Liver (tissue), 9 donors: ENCODE measurements around the gene P3H2. TPM values are rescaled to one million over a fixed set of nuclear protein-coding genes. Genes with fewer than 3 reads are reported as not detected.

Experiments
- DNase-seq: peaks from one replicate; pipeline ENCODE4 v3.0.0-alpha.2; 2017; ENCODE audit warnings: low spot score
- H3K27ac ChIP-seq, 2 donors: one replicate each; pipeline ENCODE4 v1.7.0; 2013; ENCODE audit warnings: inconsistent platforms in 2 of 2, low read length in 2 of 2, control low read depth in 1 of 2, low read depth in 1 of 2, mild to moderate bottlenecking in 1 of 2
- H3K27me3 ChIP-seq, 4 donors: one replicate each; pipeline versions ENCODE4 v1.6.1 to v1.7.0; 2013; ENCODE audit warnings: low read length in 3 of 4, inconsistent platforms in 1 of 4, mild to moderate bottlenecking in 1 of 4, moderate library complexity in 1 of 4; ENCODE audit not compliant: control insufficient read depth in 4 of 4, insufficient read depth in 4 of 4
- H3K36me3 ChIP-seq, 4 donors: one replicate each; pipeline versions ENCODE4 v1.6.1 to v1.7.0; 2013; ENCODE audit warnings: low read length in 3 of 4, mild to moderate bottlenecking in 3 of 4, low read depth in 1 of 4, moderate library complexity in 1 of 4; ENCODE audit not compliant: control insufficient read depth in 4 of 4, insufficient read depth in 3 of 4
- H3K4me1 ChIP-seq, 4 donors: one replicate each; pipeline versions ENCODE4 v1.6.1 to v1.7.0; 2013; ENCODE audit warnings: low read length in 3 of 4, mild to moderate bottlenecking in 3 of 4, moderate library complexity in 1 of 4; ENCODE audit not compliant: control insufficient read depth in 4 of 4, insufficient read depth in 4 of 4
- H3K4me3 ChIP-seq, 3 donors: one replicate each; pipeline versions ENCODE4 v1.6.1 to v1.7.0; 2013; ENCODE audit warnings: low read length in 3 of 3, control low read depth in 1 of 3, low read depth in 1 of 3, mild to moderate bottlenecking in 1 of 3
- H3K9ac ChIP-seq, 2 donors: one replicate each; pipeline ENCODE4 v1.7.0; 2013; ENCODE audit warnings: low read length in 2 of 2, mild to moderate bottlenecking in 2 of 2, moderate library complexity in 2 of 2, control low read depth in 1 of 2, low read depth in 1 of 2
- H3K9me3 ChIP-seq, 4 donors: one replicate each; pipeline versions ENCODE4 v1.6.1 to v1.7.0; 2013; ENCODE audit warnings: low read length in 3 of 4; ENCODE audit not compliant: control insufficient read depth in 4 of 4
- ATF3 ChIP-seq: IDR thresholded peaks from 2 replicates; pipeline ENCODE4 v1.6.1; 2016; ENCODE audit warnings: antibody characterized with exemption
- EGR1 ChIP-seq, 2 donors: IDR thresholded peaks; 2 replicates each; pipeline ENCODE4 v1.6.1; 2016 to 2018; ENCODE audit warnings: antibody characterized with exemption in 2 of 2, low read depth in 2 of 2
- FOXA1 ChIP-seq: IDR thresholded peaks from 2 replicates; pipeline ENCODE4 v1.6.1; 2016; ENCODE audit warnings: antibody characterized with exemption
- FOXA2 ChIP-seq: IDR thresholded peaks from 2 replicates; pipeline ENCODE4 v1.6.1; 2016; ENCODE audit warnings: antibody characterized with exemption
- HNF4A ChIP-seq, 2 donors: conservative IDR thresholded peaks; 2 replicates each; pipeline ENCODE4 v1.6.1; 2016; ENCODE audit warnings: antibody characterized with exemption in 2 of 2, mild to moderate bottlenecking in 2 of 2
- JUND ChIP-seq, 2 donors: IDR thresholded peaks; 2 replicates each; pipeline ENCODE4 v1.6.1; 2016; ENCODE audit warnings: antibody characterized with exemption in 2 of 2
- MAX ChIP-seq: IDR thresholded peaks from 2 replicates; pipeline ENCODE4 v1.6.1; 2016; ENCODE audit warnings: antibody characterized with exemption
- NR2F2 ChIP-seq: IDR thresholded peaks from 2 replicates; pipeline ENCODE4 v1.6.1; 2016; ENCODE audit warnings: antibody characterized with exemption
- RAD21 ChIP-seq, 2 donors: IDR thresholded peaks; 2 replicates each; pipeline ENCODE4 v1.6.1; 2016; ENCODE audit warnings: antibody characterized with exemption in 2 of 2, mild to moderate bottlenecking in 2 of 2
- TAF1 ChIP-seq: conservative IDR thresholded peaks from 2 replicates; pipeline ENCODE4 v1.6.1; 2016; ENCODE audit warnings: antibody characterized with exemption, mild to moderate bottlenecking
- YY1 ChIP-seq: IDR thresholded peaks from 2 replicates; pipeline ENCODE4 v1.6.1; 2016; ENCODE audit warnings: antibody characterized with exemption, mild to moderate bottlenecking
- WGBS: extraction: QIAGEN DNeasy Blood & Tissue Kit; methylation state at CpG from one replicate; pipeline ENCODE4 v1.1.7; 2013; 5-methylcytosine and 5-hydroxymethylcytosine counted together
- polyA plus RNA-seq, 2 donors: library from polyadenylated mRNA; stranded (reverse) in 1 of 2; unstranded in 1 of 2; fragments of 200-250 nt in 1 of 2; fragments of >200 nt in 1 of 2; fragmentation: Nextera tagmentation in 1 of 2; extraction: Ambion mirVana in 1 of 2; gene quantifications; one replicate each; pipeline versions ENCODE4 v1.2.1 to v1.2.3, GENCODE V29; 2013 to 2015
- total RNA-seq, 2 donors: library from RNA; depleted of rRNA; stranded (reverse); fragments of >200 nt; gene quantifications; one replicate each; pipeline ENCODE4 v1.2.3, GENCODE V29; 2014
- TF ChIP-seq, protein P1 (sequence below): IDR thresholded peaks from 2 replicates; pipeline ENCODE4 v1.6.1; 2016; ENCODE audit warnings: antibody characterized with exemption, mild to moderate bottlenecking
- TF ChIP-seq, protein P2 (sequence below): IDR thresholded peaks from 2 replicates; pipeline ENCODE4 v1.6.1; 2016; ENCODE audit warnings: antibody characterized with exemption
- donor health status: healthy.
- donor health status: healthy.
- donor health status: healthy.
- donor health status: healthy.
- donor health status: healthy.

The P3H2 gene
- total and polyA plus RNA-seq, 4 donors: 1.9 to 6.9 (median 4.1) TPM

DNA sequence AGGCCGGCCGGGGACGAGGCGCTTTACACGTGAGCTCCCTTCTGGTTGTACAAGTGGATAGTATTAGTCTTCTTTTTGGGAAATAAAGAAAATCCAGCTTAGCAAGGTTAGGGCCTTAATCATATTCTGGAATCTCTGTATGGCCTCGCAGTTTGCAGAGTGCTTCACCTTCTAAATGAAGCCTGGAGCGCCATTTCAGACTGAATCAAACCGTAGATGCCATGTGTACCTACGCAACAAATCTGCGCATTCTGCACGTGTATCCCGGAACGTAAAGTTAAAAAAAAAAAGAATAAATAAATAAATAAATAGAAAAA, 322 bp upstream of the P3H2 start:
- Histone ChIP-seq H3K9me3 (no peaks in the 10 kb centered on the region), H3K27me3 (peaks cover 0 to 12% (median 0%) of the 10 kb centered on the region in 4 donors), H3K9ac (no peak overlapping the region), H3K4me1 (peaks cover 5 to 15% (median 10%) of the 10 kb centered on the region in 4 donors), H3K36me3 (no peaks in the 10 kb centered on the region), H3K27ac (no peak overlapping the region), H3K4me3 (peak overlapping the region in 1 of 3 donors; percentile 78)
- TF ChIP-seq FOXA1: no peak
- no peak for TF ChIP-seq TAF1
- no peak for TF ChIP-seq JUND (IDR thresholded peaks at IDR 0.05)
- no peak for TF ChIP-seq YY1
- TF ChIP-seq ATF3: no peak
- TF ChIP-seq, protein P1, sequence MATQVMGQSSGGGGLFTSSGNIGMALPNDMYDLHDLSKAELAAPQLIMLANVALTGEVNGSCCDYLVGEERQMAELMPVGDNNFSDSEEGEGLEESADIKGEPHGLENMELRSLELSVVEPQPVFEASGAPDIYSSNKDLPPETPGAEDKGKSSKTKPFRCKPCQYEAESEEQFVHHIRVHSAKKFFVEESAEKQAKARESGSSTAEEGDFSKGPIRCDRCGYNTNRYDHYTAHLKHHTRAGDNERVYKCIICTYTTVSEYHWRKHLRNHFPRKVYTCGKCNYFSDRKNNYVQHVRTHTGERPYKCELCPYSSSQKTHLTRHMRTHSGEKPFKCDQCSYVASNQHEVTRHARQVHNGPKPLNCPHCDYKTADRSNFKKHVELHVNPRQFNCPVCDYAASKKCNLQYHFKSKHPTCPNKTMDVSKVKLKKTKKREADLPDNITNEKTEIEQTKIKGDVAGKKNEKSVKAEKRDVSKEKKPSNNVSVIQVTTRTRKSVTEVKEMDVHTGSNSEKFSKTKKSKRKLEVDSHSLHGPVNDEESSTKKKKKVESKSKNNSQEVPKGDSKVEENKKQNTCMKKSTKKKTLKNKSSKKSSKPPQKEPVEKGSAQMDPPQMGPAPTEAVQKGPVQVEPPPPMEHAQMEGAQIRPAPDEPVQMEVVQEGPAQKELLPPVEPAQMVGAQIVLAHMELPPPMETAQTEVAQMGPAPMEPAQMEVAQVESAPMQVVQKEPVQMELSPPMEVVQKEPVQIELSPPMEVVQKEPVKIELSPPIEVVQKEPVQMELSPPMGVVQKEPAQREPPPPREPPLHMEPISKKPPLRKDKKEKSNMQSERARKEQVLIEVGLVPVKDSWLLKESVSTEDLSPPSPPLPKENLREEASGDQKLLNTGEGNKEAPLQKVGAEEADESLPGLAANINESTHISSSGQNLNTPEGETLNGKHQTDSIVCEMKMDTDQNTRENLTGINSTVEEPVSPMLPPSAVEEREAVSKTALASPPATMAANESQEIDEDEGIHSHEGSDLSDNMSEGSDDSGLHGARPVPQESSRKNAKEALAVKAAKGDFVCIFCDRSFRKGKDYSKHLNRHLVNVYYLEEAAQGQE: no peak
- TF ChIP-seq RAD21 (IDR thresholded peaks at IDR 0.05): no peak
- TF ChIP-seq HNF4A (conservative IDR thresholded peaks at IDR 0.05): no peak
- WGBS: 32% methylated on average over 13 of the region's 13 CpGs
- DNase-seq: no peak

DNA sequence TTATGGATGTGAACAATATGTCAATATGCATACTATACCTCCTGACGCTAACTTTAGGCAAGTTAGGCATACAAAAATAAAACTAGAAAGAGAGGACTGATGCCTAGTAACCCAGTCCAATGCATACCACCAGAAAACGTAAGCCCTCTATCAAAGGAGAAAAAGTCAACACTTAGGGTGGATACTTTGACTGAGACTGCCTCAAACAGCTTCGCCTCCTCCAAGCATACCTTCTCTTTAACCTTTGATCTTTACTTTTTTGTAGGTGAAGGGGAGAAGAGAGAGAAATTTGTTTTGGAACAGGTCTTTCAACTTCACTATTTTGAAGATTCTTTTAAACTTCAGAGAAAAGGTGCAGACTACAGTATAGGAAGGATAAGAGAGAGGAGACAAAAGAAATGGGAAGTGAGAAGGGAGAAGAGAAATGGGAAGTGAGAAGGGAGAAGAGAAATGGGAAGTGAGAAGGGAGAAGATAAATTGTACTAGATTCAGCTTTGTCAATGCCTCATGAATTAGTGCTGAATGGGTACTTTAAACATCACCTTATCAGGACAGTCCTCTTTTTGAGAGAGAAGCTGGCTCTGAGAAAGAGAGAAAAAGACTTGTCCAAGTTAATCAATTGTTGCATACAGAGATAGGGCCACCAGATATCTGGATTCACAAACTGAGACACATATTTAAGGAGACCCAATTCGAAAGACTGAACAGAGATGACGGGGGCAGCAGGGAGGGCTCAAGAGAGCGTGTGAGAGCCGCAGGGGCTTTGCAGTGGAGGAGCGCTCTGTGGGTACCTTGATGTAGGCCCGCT, 1.0 kb downstream of the P3H2 start:
- peaks cover 5 to 15% (median 10%) of the 10 kb centered on the region in 4 donors for H3K4me1 ChIP-seq
- DNase-seq: no peak
- no peaks in the 10 kb centered on the region for H3K36me3 ChIP-seq
- H3K9me3 ChIP-seq: no peaks in the 10 kb centered on the region
- H3K9ac ChIP-seq: no peak overlapping the region
- WGBS: 18% methylated on average over 9 of the region's 9 CpGs
- peaks cover 0 to 15% (median 0%) of the 10 kb centered on the region in 4 donors for H3K27me3 ChIP-seq
- TF ChIP-seq RAD21 (IDR thresholded peaks at IDR 0.05) (peak in 1 of 2 donors; percentile 4), JUND (IDR thresholded peaks at IDR 0.05) (no peak)
- H3K27ac ChIP-seq: peak overlapping the region; percentile 57 to 73
- peak overlapping the region in 2 of 3 donors; percentile 70 to 78 for H3K4me3 ChIP-seq

GRCh38 chr3:190118438-190118837, 2.3 kb downstream of the P3H2 start:
- H3K4me1 ChIP-seq: peaks cover 5 to 15% (median 10%) of the 10 kb centered on the region in 4 donors
- DNase-seq: no peak
- no peak overlapping the region for H3K27ac ChIP-seq
- TF ChIP-seq YY1 (no peak), EGR1 (IDR thresholded peaks at IDR 0.05; ENCODE audit: low read depth in 2 of 2) (no peak), MAX (no peak), FOXA2 (no peak), HNF4A (conservative IDR thresholded peaks at IDR 0.05) (no peak), NR2F2 (no peak), TAF1 (no peak), ATF3 (no peak), RAD21 (IDR thresholded peaks at IDR 0.05) (no peak)
- TF ChIP-seq, protein P2, sequence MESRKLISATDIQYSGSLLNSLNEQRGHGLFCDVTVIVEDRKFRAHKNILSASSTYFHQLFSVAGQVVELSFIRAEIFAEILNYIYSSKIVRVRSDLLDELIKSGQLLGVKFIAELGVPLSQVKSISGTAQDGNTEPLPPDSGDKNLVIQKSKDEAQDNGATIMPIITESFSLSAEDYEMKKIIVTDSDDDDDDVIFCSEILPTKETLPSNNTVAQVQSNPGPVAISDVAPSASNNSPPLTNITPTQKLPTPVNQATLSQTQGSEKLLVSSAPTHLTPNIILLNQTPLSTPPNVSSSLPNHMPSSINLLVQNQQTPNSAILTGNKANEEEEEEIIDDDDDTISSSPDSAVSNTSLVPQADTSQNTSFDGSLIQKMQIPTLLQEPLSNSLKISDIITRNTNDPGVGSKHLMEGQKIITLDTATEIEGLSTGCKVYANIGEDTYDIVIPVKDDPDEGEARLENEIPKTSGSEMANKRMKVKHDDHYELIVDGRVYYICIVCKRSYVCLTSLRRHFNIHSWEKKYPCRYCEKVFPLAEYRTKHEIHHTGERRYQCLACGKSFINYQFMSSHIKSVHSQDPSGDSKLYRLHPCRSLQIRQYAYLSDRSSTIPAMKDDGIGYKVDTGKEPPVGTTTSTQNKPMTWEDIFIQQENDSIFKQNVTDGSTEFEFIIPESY: no peak
- TF ChIP-seq, protein P1: no peak
- H3K9ac ChIP-seq: no peak overlapping the region
- no peaks in the 10 kb centered on the region for H3K9me3 ChIP-seq
- H3K4me3 ChIP-seq: no peak overlapping the region
- peaks cover 0 to 15% (median 0%) of the 10 kb centered on the region in 4 donors for H3K27me3 ChIP-seq
- no peaks in the 10 kb centered on the region for H3K36me3 ChIP-seq
- 60% methylated on average over 3 of the region's 3 CpGs for WGBS
